ENCODE results near the gene TOMM34. TPM values are rescaled to one million over a fixed set of nuclear protein-coding genes. Genes with fewer than 3 reads are reported as not detected.

The TOMM34 gene
- 10 to 100 TPM; 11.6 to 18.0 (median 15.5) TPM for total RNA-seq
- polyA plus RNA-seq = 10 to 100 TPM; 13.6 to 19.4 (median 18.4) TPM
- long read RNA-seq, donor 1, transcript TOMM34-201 (7 exons, 2,062 nt) = major isoform, 6 of 13 reads
- long read RNA-seq, donor 1, partial matches to known transcripts = 7 of 13 reads
- long read RNA-seq, donor 1, other reads (novel, unspliced or antisense) = 0 of 13 reads
- long read RNA-seq, donor 2, transcript TOMM34-201 (7 exons, 2,062 nt) = major isoform, 7 of 16 reads
- long read RNA-seq, donor 2, partial matches to known transcripts = 9 of 16 reads
- long read RNA-seq, donor 2, other reads (novel, unspliced or antisense) = 0 of 16 reads

DNA sequence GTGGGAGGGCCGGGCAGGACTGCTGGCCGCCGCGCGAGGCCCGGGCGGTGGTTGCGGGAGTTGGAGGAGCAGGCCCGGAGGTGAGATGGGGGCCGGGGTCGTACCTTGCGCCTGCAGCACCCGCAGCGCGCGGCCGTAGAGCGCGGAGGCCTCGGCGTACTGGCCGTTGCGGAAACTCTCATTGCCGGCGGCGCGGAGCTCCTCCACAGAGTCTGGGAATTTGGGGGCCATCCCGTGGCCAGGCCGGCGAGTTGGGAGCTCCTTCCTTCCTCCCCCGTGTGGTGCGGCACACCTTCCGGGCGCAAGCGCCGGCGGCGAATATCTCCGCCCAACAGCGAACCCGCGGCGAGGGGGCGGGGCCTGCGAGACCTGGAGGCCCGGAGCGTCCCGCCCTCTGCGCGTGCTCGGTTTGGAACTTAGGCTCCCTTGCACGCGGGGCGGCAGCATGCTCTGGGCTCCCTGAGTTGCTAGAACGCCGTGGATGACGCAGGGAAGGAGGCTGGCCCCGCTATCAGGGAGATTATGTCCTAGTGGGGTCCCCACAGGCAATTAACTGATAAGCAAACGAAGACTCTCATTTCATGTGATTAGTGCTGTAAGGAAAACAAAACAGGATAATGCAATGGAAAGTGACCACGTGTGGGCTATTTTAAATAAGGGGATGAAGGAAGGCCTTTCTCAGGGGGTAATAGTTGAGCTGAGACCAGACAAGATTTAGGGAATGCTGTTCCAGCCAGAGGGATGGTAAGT lies at the start of gene TOMM34:
TOMM34 (minus strand) TSS at position 295 of the 750 bp plus-strand sequence; CDS start at position 231, 64 bp downstream.
- intact Hi-C loops (cut with DNase I; ENCODE audit: low total_unique reads) = no loop called here
- peak in 5 of 11 experiments; percentile 18 to 39 (median 29) for TF ChIP-seq CTCF (IDR thresholded peaks at IDR 0.05 in 8 of 11, conservative IDR thresholded peaks at IDR 0.05 in 3 of 11)
- TF ChIP-seq POLR2A (IDR thresholded peaks at IDR 0.05) = peak in 1 of 3 donors; percentile 58
- peak; percentile 92 to 95 (median 95) for TF ChIP-seq POLR2AphosphoS5 (IDR thresholded peaks at IDR 0.05)
- peaks cover 13 to 84% (median 35%) of the 10 kb centered on the region in 6 donors for H3K4me1 ChIP-seq
- WGBS, 5 donors = 0 to 1% (median 0%) methylated on average over 37 to 60 of the region's 60 CpGs
- H3K4me3 ChIP-seq = peak within 1 kb of the TSS; percentile 79 to 98 (median 94)
- H3K36me3 ChIP-seq = peaks cover 0 to 27% (median 11%) of the 10 kb centered on the region in 6 donors
- H3K27ac ChIP-seq = peak within 1 kb of the TSS; percentile 58 to 89 (median 86)
- no peaks in the 10 kb centered on the region for H3K9me3 ChIP-seq
- no peaks in the 10 kb centered on the region for H3K27me3 ChIP-seq (replicated peaks in 1 of 7)
- peak; percentile 99 for DNase-seq

- DNase-seq = no peak
- no peak for TF ChIP-seq POLR2A (IDR thresholded peaks at IDR 0.05)
- no peak for TF ChIP-seq POLR2AphosphoS5 (IDR thresholded peaks at IDR 0.05)
- no peak for TF ChIP-seq CTCF (IDR thresholded peaks at IDR 0.05 in 8 of 11, conservative IDR thresholded peaks at IDR 0.05 in 3 of 11)
- Histone ChIP-seq H3K27me3 (replicated peaks in 1 of 7) (no peaks in the 10 kb centered on the region), H3K4me3 (no peak overlapping the region), H3K36me3 (peaks cover 0 to 97% (median 65%) of the 10 kb centered on the region in 6 donors), H3K4me1 (peaks cover 0 to 72% (median 9%) of the 10 kb centered on the region in 6 donors), H3K27ac (no peak overlapping the region), H3K9me3 (no peaks in the 10 kb centered on the region)
- intact Hi-C loops (cut with DNase I; ENCODE audit: low total_unique reads) = no loop called here
Measured at GRCh38 chr20:45008521-45009049, 48.4 kb upstream of the TOMM34 start.

DNA sequence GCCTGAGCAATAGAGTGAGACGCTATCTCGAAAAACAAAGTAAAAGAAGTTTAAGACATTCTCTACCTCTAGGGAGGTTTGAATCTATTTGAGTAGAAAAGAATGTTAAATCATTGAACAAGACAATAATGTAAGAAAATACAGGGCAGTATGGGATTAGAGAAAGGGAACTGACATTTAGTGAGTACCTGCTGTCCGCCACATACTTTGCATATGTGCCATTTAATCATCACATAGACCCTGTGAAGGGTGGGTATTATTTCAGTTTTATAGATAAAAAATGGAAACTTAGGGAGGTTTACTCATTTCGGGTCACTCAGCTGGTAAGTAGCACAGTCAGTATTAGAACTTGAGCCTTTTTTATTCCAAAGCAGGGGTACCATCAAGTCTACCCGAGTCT lies 37.5 kb upstream of the TOMM34 start:
- Histone ChIP-seq H3K36me3 (peaks cover 0 to 96% (median 66%) of the 10 kb centered on the region in 6 donors), H3K27me3 (replicated peaks in 1 of 7) (no peaks in the 10 kb centered on the region), H3K4me1 (peaks cover 16 to 64% (median 37%) of the 10 kb centered on the region in 6 donors)

DNA sequence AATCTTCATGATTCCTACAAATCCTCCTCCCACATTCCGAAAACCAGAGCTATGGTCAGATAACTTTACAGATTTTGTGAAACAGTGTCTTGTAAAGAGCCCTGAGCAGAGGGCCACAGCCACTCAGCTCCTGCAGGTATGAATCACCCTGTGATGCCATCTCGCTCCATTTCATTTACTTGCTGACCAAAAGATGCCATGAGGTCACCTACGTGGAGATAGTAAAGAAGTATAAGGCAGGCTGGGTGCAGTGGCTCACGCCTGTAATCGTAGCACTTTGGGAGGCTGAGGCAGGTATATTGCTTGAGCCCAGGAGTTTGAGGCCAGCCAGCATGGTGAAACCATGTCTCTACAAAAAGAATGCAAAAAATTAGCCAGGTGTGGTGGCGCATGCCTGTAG lies 37.0 kb upstream of the TOMM34 start:
- H3K4me1 ChIP-seq = peaks cover 17 to 66% (median 42%) of the 10 kb centered on the region in 6 donors
- WGBS, 5 donors = 93 to 98% (median 94%) methylated on average over 6 of the region's 6 CpGs
- H3K27ac ChIP-seq = peak overlapping the region in 4 of 8 donors; percentile 14 to 50 (median 44)
- H3K9me3 ChIP-seq = no peaks in the 10 kb centered on the region
- H3K36me3 ChIP-seq = peaks cover 0 to 95% (median 63%) of the 10 kb centered on the region in 6 donors
- H3K4me3 ChIP-seq = no peak overlapping the region
- intact Hi-C loops (cut with DNase I; ENCODE audit: low total_unique reads) = no loop called here
- TF ChIP-seq POLR2A (IDR thresholded peaks at IDR 0.05) = no peak
- TF ChIP-seq CTCF (IDR thresholded peaks at IDR 0.05 in 8 of 11, conservative IDR thresholded peaks at IDR 0.05 in 3 of 11) = no peak
- TF ChIP-seq POLR2AphosphoS5 (IDR thresholded peaks at IDR 0.05) = no peak
- no peaks in the 10 kb centered on the region for H3K27me3 ChIP-seq (replicated peaks in 1 of 7)
- no peak for DNase-seq

More for the DNA sequence above, 37.5 kb upstream of the TOMM34 start:
- WGBS, 5 donors = 77 to 88% (median 79%) methylated on average over 5 of the region's 5 CpGs
- H3K9me3 ChIP-seq = no peaks in the 10 kb centered on the region
- intact Hi-C loops (cut with DNase I; ENCODE audit: low total_unique reads) = no loop called here
- H3K27ac ChIP-seq = peak overlapping the region in 4 of 8 donors; percentile 14 to 63 (median 44)
- no peak for DNase-seq
- TF ChIP-seq POLR2A (IDR thresholded peaks at IDR 0.05) = no peak
- no peak overlapping the region for H3K4me3 ChIP-seq

Data from spleen (tissue), 13 donors.